Loucy (cell line): ENCODE data around the gene PROB1.

Experiments
- H2AFZ ChIP-seq: fragments of 200-600 bp; sonication (generic); 2 replicates; pipeline ENCODE4 v1.6.0; 2016; ENCODE audit warnings: antibody characterized with exemption, mild to moderate bottlenecking, low read length, moderate library complexity
- H3F3A ChIP-seq: fragments of 200-600 bp; 2 replicates; pipeline ENCODE4 v1.6.0; 2016; ENCODE audit warnings: antibody characterized with exemption, low read depth, mild to moderate bottlenecking
- H3K27me3 ChIP-seq: fragments of 200-600 bp; sonication (generic); 2 replicates; pipeline ENCODE4 v1.6.1; 2014; ENCODE audit warnings: low read length, mild to moderate bottlenecking; ENCODE audit not compliant: insufficient read depth, poor library complexity, severe bottlenecking
- H3K36me3 ChIP-seq: fragments of 200-600 bp; sonication (generic); 2 replicates; pipeline ENCODE4 v1.6.1; 2016; ENCODE audit warnings: low read length; ENCODE audit not compliant: insufficient read depth
- H3K4me1 ChIP-seq: fragments of 200-600 bp; sonication (generic); 2 replicates; pipeline ENCODE4 v1.5.1; 2014; ENCODE audit warnings: low read length, mild to moderate bottlenecking; ENCODE audit not compliant: insufficient read depth, poor library complexity, severe bottlenecking
- H3K4me2 ChIP-seq: fragments of 200-600 bp; sonication (generic); 2 replicates; pipeline ENCODE4 v1.6.0; 2014; ENCODE audit warnings: antibody characterized with exemption, low read length, low read depth, mild to moderate bottlenecking; ENCODE audit not compliant: poor library complexity, severe bottlenecking
- H3K4me3 ChIP-seq: fragments of 200-600 bp; sonication (generic); 2 replicates; pipeline ENCODE4 v1.5.1; 2014; ENCODE audit warnings: low read length, mild to moderate bottlenecking, mixed read lengths; ENCODE audit not compliant: poor library complexity, severe bottlenecking
- H3K79me2 ChIP-seq: fragments of 200-600 bp; sonication (generic); 2 replicates; pipeline ENCODE4 v1.6.1; 2014; ENCODE audit warnings: low read length; ENCODE audit not compliant: insufficient read depth
- H3K9ac ChIP-seq: fragments of 200-600 bp; sonication (generic); 2 replicates; pipeline ENCODE4 v1.6.0; 2014; ENCODE audit warnings: mild to moderate bottlenecking, low read depth, low read length, moderate library complexity; ENCODE audit not compliant: poor library complexity, severe bottlenecking
- H3K9me2 ChIP-seq: fragments of 200-600 bp; sonication (generic); replicated peaks from 2 replicates; pipeline ENCODE4 v1.6.1; 2016; ENCODE audit warnings: low read depth, low read length, mixed read lengths
- H3K9me3 ChIP-seq: fragments of 200-600 bp; sonication (generic); 2 replicates; pipeline ENCODE4 v1.6.1; 2014; ENCODE audit warnings: mild to moderate bottlenecking, antibody characterized with exemption, low read length, low read depth; ENCODE audit not compliant: insufficient read depth
- H4K20me1 ChIP-seq: fragments of 200-600 bp; sonication (generic); 2 replicates; pipeline ENCODE4 v1.6.0; 2014; ENCODE audit warnings: antibody characterized with exemption, low read length, mild to moderate bottlenecking; ENCODE audit not compliant: insufficient read depth, poor library complexity, severe bottlenecking
- CTCF ChIP-seq: fragments of 200-600 bp; sonication (generic); conservative IDR thresholded peaks from 2 replicates; pipeline ENCODE4 v1.5.1; 2014; ENCODE audit warnings: mild to moderate bottlenecking, antibody characterized with exemption, low read length
- EZH2phosphoT487 ChIP-seq: fragments of 200-600 bp; IDR thresholded peaks from 2 replicates; pipeline ENCODE4 v1.6.1; 2018; ENCODE audit warnings: antibody characterized with exemption, mild to moderate bottlenecking, moderate library complexity, borderline replicate concordance

PROB1 gene

DNA sequence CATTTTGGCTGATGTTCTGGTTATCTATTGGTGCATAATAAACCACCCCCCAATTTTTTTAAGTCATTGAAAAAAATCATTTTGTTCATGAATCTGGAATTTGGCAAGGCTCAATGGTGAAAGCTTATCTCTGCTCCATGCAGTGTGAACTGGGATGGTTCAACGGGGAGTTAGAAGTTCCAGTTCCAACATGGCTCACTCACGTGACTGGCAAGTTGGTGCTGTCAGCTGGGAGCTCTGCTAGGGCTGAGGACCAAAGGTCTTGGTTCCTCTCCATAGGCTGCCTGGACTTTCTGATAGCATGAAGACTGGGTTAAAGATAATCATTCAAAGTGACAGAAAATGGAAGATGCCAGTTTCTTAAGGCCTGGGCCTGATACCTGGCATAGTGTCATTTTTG is 12.1 kb upstream of the PROB1 start:
- Histone ChIP-seq H3K9me2 (no peaks in the 10 kb centered on the region), H3K9ac (no peak overlapping the region), H4K20me1 (no peaks in the 10 kb centered on the region), H3K9me3 (no peaks in the 10 kb centered on the region), H3K27me3 (no peaks in the 10 kb centered on the region), H3F3A (0 out of 2 replicates have a peak, but pooled peaks cover 4% of the 10 kb centered on the region), H3K4me3 (no peak overlapping the region), H3K4me1 (peaks cover 19% of the 10 kb centered on the region), H3K4me2 (no peak overlapping the region), H3K36me3 (no peaks in the 10 kb centered on the region), H2AFZ (no peak overlapping the region), H3K79me2 (no peaks in the 10 kb centered on the region)
- TF ChIP-seq EZH2phosphoT487 = no peak
- no peak for TF ChIP-seq CTCF

- peaks cover 19% of the 10 kb centered on the region for H3K4me1 ChIP-seq
- H3K9ac ChIP-seq = peak overlapping the region; percentile 69
- no peaks in the 10 kb centered on the region for H3K27me3 ChIP-seq
- H3K79me2 ChIP-seq = no peaks in the 10 kb centered on the region
- no peaks in the 10 kb centered on the region for H3K9me2 ChIP-seq
- H3K4me2 ChIP-seq = peak overlapping the region; percentile 86
- peak overlapping the region; percentile 76 for H3K4me3 ChIP-seq
- no peak for TF ChIP-seq EZH2phosphoT487
- TF ChIP-seq CTCF = peak; percentile 28; the same call in 1 of the 2 replicates
- no peaks in the 10 kb centered on the region for H3K9me3 ChIP-seq
- peak overlapping the region; percentile 89 for H2AFZ ChIP-seq
- H4K20me1 ChIP-seq = no peaks in the 10 kb centered on the region
- H3F3A ChIP-seq = 0 out of 2 replicates have a peak, but pooled peaks cover 4% of the 10 kb centered on the region
- H3K36me3 ChIP-seq = no peaks in the 10 kb centered on the region
Observed at GRCh38 chr5:139404484-139404840, 9.6 kb upstream of the PROB1 start.

GRCh38 chr5:139403787-139404483 is 9.0 kb upstream of the PROB1 start, which contains the start of gene SPATA24:
Gene SPATA24 (minus strand): TSS chr5:139404089. CDS start chr5:139404060, 29 bp downstream.
- Histone ChIP-seq H4K20me1 (no peaks in the 10 kb centered on the region), H3K36me3 (no peaks in the 10 kb centered on the region), H3K9me2 (no peaks in the 10 kb centered on the region), H3K9me3 (no peaks in the 10 kb centered on the region), H3K79me2 (no peaks in the 10 kb centered on the region), H3K9ac (peak within 1 kb of the TSS; percentile 69), H3K27me3 (no peaks in the 10 kb centered on the region), H3K4me2 (peak within 1 kb of the TSS; percentile 86), H3F3A (0 out of 2 replicates have a peak, but pooled peaks cover 4% of the 10 kb centered on the region), H2AFZ (peak within 1 kb of the TSS; percentile 89), H3K4me1 (peaks cover 19% of the 10 kb centered on the region), H3K4me3 (peak within 1 kb of the TSS; percentile 76)
- TF ChIP-seq CTCF (no peak), EZH2phosphoT487 (no peak)
